WTC11 (cell line): ENCODE measurements around the gene XRCC1. TPM values are rescaled to one million over a fixed set of nuclear protein-coding genes. Genes with fewer than 3 reads are reported as not detected.

Source experiments
- ATAC-seq: fragments of 200-7000 bp; cut with Tn5 transposase; 2 replicates; pipeline ENCODE4 v1.10.0; 2021; ENCODE audit warnings: mild to moderate bottlenecking, moderate library complexity
- CTCF ChIA-PET: fragments of 300-600 bp; sonication (Branson Sonifier 250); formaldehyde crosslinking; loops from one replicate; lab custom pipeline; 2021; ENCODE audit warnings: antibody characterized with exemption; lab: Charles Lee
- POLR2A ChIA-PET: fragments of 350-600 bp; sonication (Branson Sonifier 250); formaldehyde crosslinking; loops from one replicate; lab custom pipeline; 2021; ENCODE audit warnings: antibody characterized with exemption; lab: Charles Lee
- DNase-seq: peaks from one replicate; pipeline ENCODE4 v3.0.0; 2021; ENCODE audit warnings: low spot score
- H3K27ac Mint-ChIP-seq: 2 replicates; pipeline ENCODE4 v1.8.0; 2021; ENCODE audit warnings: mixed read lengths
- H3K27me3 Mint-ChIP-seq: 2 replicates; pipeline ENCODE4 v1.8.0; 2021; ENCODE audit warnings: low read depth, mild to moderate bottlenecking, moderate library complexity, mixed read lengths
- H3K36me3 Mint-ChIP-seq: 2 replicates; pipeline ENCODE4 v1.8.0; 2021; ENCODE audit warnings: mixed read lengths
- H3K4me1 Mint-ChIP-seq: 2 replicates; pipeline ENCODE4 v1.8.0; 2022; ENCODE audit warnings: mixed read lengths
- H3K4me3 Mint-ChIP-seq: 2 replicates; pipeline ENCODE4 v1.8.0; 2021; ENCODE audit warnings: mild to moderate bottlenecking, moderate library complexity, mixed read lengths
- H3K9me3 Mint-ChIP-seq: 2 replicates; pipeline ENCODE4 v1.8.0; 2021; ENCODE audit warnings: mixed read lengths
- CBFB ChIP-seq: sonication (generic); formaldehyde crosslinking; IDR thresholded peaks from 2 replicates; pipeline ENCODE4 v1.8.1; 2022; ENCODE audit warnings: mild to moderate bottlenecking, low read depth, missing genetic modification reagents
- JUN ChIP-seq: sonication (generic); formaldehyde crosslinking; IDR thresholded peaks from 2 replicates; pipeline ENCODE4 v1.8.0; 2023; ENCODE audit warnings: mild to moderate bottlenecking, missing genetic modification reagents
- KAT7 ChIP-seq: sonication (generic); formaldehyde crosslinking; IDR thresholded peaks from 2 replicates; pipeline ENCODE4 v1.8.1; 2023; ENCODE audit warnings: missing genetic modification reagents, mild to moderate bottlenecking, borderline replicate concordance
- RELA ChIP-seq: sonication (generic); formaldehyde crosslinking; IDR thresholded peaks from 2 replicates; pipeline ENCODE4 v1.8.1; 2022; ENCODE audit warnings: missing genetic modification reagents, mild to moderate bottlenecking, borderline replicate concordance
- TEAD1 ChIP-seq: sonication (generic); formaldehyde crosslinking; IDR thresholded peaks from 2 replicates; pipeline ENCODE4 v1.8.0; 2022; ENCODE audit warnings: mild to moderate bottlenecking, missing genetic modification reagents
- ZNF317 ChIP-seq: sonication (generic); formaldehyde crosslinking; IDR thresholded peaks from 2 replicates; pipeline ENCODE4 v1.8.1; 2023; ENCODE audit warnings: low read depth, mild to moderate bottlenecking, moderate library complexity, missing genetic modification reagents, borderline replicate concordance
- ZNF416 ChIP-seq: fragments of 250-450 bp; sonication (Bioruptor Pico); IDR thresholded peaks from 2 replicates; pipeline ENCODE4 v1.9.0; 2021; ENCODE audit warnings: mild to moderate bottlenecking, inconsistent platforms
- ZNF423 ChIP-seq: fragments of 250-450 bp; sonication (Bioruptor Pico); IDR thresholded peaks from 2 replicates; pipeline ENCODE4 v2.1.2; 2022; ENCODE audit warnings: mild to moderate bottlenecking, moderate library complexity
- total RNA-seq: library from RNA; stranded (reverse); gene quantifications from 3 replicates; pipeline ENCODE4 v1.2.3, GENCODE V29; 2021
- TF ChIP-seq, protein P1 (sequence below): sonication (generic); formaldehyde crosslinking; IDR thresholded peaks from 2 replicates; pipeline ENCODE4 v1.8.1; 2023; ENCODE audit warnings: mild to moderate bottlenecking, missing genetic modification reagents
- TF ChIP-seq, protein P2 (sequence below): sonication (generic); formaldehyde crosslinking; IDR thresholded peaks from 2 replicates; pipeline ENCODE4 v1.8.1; 2023; ENCODE audit warnings: mild to moderate bottlenecking, missing genetic modification reagents, moderate library complexity
- TF ChIP-seq, protein P3 (sequence below): fragments of 250-450 bp; sonication (Bioruptor Pico); IDR thresholded peaks from 2 replicates; pipeline ENCODE4 v1.9.0; 2021; ENCODE audit warnings: mild to moderate bottlenecking, borderline replicate concordance
- TF ChIP-seq, protein P4 (sequence below): sonication (generic); formaldehyde crosslinking; IDR thresholded peaks from 2 replicates; pipeline ENCODE4 v1.8.1; 2023; ENCODE audit warnings: mild to moderate bottlenecking, moderate library complexity, missing genetic modification reagents
- TF ChIP-seq, protein P5 (sequence below): sonication (generic); formaldehyde crosslinking; IDR thresholded peaks from 2 replicates; pipeline ENCODE4 v1.8.0; 2023; ENCODE audit warnings: missing genetic modification reagents, mild to moderate bottlenecking, borderline replicate concordance

The XRCC1 gene
- total RNA-seq, 1 experiment from 2014 or later: 48.3 TPM

DNA sequence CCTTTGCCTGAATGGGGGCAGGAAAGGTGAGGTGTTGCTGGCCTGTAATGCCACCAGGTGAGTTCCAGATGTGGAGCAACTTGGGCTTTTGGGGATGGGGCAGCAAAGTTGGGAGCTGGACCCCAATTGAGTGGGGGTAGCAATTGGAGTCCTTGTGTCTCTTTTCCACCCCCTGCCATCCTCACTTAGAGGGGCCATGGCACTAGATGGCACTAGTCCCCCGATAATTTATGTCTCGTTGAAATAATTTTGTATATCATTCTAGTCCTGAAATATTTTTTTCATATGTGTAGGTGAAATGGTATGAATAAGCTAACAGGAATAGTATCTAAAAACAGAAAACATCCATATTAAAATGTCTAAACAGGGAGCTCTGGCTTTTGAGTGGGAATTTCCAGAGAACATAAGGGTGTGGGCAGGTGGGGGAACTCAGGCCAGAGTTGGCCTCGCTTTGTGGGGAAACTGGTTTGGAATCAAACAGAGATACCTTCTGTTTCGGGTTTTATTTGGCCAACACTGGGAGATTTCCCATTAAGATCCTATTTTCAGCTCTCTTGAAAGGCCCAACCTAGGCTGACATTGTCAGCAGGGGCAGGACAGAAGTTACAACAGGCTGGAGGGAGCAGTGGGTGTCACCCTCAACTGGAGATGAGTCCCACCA lies 24.4 kb upstream of the XRCC1 start:
- POLR2A ChIA-PET: no interaction called here
- ATAC-seq (no peak), DNase-seq (no peak)

DNA sequence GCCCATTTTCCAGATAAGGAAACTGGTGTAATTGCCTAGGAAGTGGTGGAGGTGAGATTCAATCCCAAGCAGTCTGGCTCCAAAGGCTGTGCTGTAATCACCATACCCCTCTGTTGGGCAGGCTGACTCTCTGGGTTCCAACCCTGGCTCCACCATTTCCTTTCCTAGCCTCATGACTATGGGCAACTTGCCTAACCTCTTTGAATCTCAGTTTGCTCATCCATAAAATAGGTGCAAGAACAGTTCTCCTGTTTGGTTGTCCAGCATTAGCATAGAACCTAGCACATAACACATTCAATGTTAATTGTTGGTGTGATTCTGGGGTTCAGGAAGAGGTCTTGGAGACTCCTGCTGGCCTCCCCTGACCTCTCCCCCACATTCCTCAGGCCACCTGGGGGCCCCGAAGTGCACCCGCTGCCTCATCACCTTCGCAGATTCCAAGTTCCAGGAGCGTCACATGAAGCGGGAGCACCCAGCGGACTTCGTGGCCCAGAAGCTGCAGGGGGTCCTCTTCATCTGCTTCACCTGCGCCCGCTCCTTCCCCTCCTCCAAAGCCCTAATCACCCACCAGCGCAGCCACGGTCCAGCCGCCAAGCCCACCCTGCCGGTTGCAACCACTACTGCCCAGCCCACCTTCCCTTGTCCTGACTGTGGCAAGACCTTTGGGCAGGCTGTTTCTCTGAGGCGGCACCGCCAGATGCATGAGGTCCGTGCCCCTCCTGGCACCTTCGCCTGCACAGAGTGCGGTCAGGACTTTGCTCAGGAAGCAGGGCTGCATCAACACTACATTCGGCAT lies 23.3 kb upstream of the XRCC1 start:
- CTCF ChIA-PET: interaction anchor here (1.2 to 6.9 kb wide), 2 partner anchors 64 kb away, joined by 4 to 140 read pairs; partner anchors contain the start of gene ZNF575
- Mint-ChIP-seq H3K9me3 (no peaks in the 10 kb centered on the region), H3K27ac (no peak overlapping the region), H3K36me3 (peaks cover 2% of the 10 kb centered on the region), H3K4me3 (peak overlapping the region; percentile 99; the same call in 1 of the 2 replicates), H3K27me3 (no peaks in the 10 kb centered on the region), H3K4me1 (peaks cover 17% of the 10 kb centered on the region)
- ATAC-seq (no peak), DNase-seq (no peak)
- no peak for TF ChIP-seq TEAD1
- TF ChIP-seq ZNF423 (CRISPR knock-in tag): no peak
- TF ChIP-seq CBFB (CRISPR knock-in tag): no peak
- no peak for TF ChIP-seq JUN (CRISPR knock-in tag)
- POLR2A ChIA-PET: no interaction called here

More for the DNA sequence above, 24.4 kb upstream of the XRCC1 start:
- Mint-ChIP-seq H3K27ac (no peak overlapping the region), H3K4me3 (no peak overlapping the region), H3K9me3 (no peaks in the 10 kb centered on the region), H3K27me3 (no peaks in the 10 kb centered on the region), H3K4me1 (peaks cover 17% of the 10 kb centered on the region), H3K36me3 (no peaks in the 10 kb centered on the region)
- CTCF ChIA-PET: interaction anchor here (0.5 to 1.2 kb wide), 2 partner anchors 63 to 70 kb away, joined by 3 to 4 read pairs; partner anchors contain the start of gene PLAUR
- TF ChIP-seq, protein P1, sequence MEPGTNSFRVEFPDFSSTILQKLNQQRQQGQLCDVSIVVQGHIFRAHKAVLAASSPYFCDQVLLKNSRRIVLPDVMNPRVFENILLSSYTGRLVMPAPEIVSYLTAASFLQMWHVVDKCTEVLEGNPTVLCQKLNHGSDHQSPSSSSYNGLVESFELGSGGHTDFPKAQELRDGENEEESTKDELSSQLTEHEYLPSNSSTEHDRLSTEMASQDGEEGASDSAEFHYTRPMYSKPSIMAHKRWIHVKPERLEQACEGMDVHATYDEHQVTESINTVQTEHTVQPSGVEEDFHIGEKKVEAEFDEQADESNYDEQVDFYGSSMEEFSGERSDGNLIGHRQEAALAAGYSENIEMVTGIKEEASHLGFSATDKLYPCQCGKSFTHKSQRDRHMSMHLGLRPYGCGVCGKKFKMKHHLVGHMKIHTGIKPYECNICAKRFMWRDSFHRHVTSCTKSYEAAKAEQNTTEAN (CRISPR knock-in tag): no peak
- no peak for TF ChIP-seq ZNF416 (CRISPR knock-in tag)
- TF ChIP-seq KAT7 (CRISPR knock-in tag): no peak
- TF ChIP-seq, protein P2, sequence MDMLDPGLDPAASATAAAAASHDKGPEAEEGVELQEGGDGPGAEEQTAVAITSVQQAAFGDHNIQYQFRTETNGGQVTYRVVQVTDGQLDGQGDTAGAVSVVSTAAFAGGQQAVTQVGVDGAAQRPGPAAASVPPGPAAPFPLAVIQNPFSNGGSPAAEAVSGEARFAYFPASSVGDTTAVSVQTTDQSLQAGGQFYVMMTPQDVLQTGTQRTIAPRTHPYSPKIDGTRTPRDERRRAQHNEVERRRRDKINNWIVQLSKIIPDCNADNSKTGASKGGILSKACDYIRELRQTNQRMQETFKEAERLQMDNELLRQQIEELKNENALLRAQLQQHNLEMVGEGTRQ (CRISPR knock-in tag): no peak

DNA sequence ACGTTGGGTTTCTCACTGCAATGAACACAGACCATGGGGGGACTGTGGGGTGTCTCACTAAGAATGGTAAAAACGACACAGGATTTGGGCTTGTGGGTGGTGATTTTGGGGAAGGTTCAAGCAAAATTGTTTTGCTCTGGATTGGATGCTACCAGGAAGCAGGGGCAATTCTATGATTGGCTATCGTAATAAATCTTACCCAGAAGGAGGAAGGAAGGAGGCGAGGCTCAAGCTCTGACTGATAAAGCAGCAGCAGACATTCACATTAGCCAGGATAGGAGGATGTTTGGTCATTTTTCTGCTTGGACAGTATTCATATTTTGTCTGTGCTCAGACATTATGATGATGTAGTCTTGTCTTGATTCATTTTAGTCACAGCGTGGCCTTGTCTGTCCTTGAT lies 22.5 kb upstream of the XRCC1 start:
- ATAC-seq: no peak
- ChIA-PET CTCF (interaction anchor here (6.9 kb wide), 1 partner anchor 63 kb away, joined by 140 read pairs; the partner anchor contains the start of gene ZNF575), POLR2A (no interaction called here)
- no peak for DNase-seq
- peaks cover 17% of the 10 kb centered on the region for H3K4me1 Mint-ChIP-seq
- peaks cover 7% of the 10 kb centered on the region for H3K36me3 Mint-ChIP-seq
- no peak overlapping the region for H3K27ac Mint-ChIP-seq
- no peaks in the 10 kb centered on the region for H3K9me3 Mint-ChIP-seq
- H3K27me3 Mint-ChIP-seq: no peaks in the 10 kb centered on the region
- H3K4me3 Mint-ChIP-seq: peak overlapping the region; percentile 99
- TF ChIP-seq, protein P3, sequence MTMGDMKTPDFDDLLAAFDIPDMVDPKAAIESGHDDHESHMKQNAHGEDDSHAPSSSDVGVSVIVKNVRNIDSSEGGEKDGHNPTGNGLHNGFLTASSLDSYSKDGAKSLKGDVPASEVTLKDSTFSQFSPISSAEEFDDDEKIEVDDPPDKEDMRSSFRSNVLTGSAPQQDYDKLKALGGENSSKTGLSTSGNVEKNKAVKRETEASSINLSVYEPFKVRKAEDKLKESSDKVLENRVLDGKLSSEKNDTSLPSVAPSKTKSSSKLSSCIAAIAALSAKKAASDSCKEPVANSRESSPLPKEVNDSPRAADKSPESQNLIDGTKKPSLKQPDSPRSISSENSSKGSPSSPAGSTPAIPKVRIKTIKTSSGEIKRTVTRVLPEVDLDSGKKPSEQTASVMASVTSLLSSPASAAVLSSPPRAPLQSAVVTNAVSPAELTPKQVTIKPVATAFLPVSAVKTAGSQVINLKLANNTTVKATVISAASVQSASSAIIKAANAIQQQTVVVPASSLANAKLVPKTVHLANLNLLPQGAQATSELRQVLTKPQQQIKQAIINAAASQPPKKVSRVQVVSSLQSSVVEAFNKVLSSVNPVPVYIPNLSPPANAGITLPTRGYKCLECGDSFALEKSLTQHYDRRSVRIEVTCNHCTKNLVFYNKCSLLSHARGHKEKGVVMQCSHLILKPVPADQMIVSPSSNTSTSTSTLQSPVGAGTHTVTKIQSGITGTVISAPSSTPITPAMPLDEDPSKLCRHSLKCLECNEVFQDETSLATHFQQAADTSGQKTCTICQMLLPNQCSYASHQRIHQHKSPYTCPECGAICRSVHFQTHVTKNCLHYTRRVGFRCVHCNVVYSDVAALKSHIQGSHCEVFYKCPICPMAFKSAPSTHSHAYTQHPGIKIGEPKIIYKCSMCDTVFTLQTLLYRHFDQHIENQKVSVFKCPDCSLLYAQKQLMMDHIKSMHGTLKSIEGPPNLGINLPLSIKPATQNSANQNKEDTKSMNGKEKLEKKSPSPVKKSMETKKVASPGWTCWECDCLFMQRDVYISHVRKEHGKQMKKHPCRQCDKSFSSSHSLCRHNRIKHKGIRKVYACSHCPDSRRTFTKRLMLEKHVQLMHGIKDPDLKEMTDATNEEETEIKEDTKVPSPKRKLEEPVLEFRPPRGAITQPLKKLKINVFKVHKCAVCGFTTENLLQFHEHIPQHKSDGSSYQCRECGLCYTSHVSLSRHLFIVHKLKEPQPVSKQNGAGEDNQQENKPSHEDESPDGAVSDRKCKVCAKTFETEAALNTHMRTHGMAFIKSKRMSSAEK (CRISPR knock-in tag): no peak
- no peak for TF ChIP-seq CBFB (CRISPR knock-in tag)
- TF ChIP-seq, protein P4, sequence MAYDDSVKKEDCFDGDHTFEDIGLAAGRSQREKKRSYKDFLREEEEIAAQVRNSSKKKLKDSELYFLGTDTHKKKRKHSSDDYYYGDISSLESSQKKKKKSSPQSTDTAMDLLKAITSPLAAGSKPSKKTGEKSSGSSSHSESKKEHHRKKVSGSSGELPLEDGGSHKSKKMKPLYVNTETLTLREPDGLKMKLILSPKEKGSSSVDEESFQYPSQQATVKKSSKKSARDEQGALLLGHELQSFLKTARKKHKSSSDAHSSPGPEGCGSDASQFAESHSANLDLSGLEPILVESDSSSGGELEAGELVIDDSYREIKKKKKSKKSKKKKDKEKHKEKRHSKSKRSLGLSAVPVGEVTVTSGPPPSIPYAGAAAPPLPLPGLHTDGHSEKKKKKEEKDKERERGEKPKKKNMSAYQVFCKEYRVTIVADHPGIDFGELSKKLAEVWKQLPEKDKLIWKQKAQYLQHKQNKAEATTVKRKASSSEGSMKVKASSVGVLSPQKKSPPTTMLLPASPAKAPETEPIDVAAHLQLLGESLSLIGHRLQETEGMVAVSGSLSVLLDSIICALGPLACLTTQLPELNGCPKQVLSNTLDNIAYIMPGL (CRISPR knock-in tag): no peak
- TF ChIP-seq RELA (CRISPR knock-in tag): no peak
- TF ChIP-seq, protein P5, sequence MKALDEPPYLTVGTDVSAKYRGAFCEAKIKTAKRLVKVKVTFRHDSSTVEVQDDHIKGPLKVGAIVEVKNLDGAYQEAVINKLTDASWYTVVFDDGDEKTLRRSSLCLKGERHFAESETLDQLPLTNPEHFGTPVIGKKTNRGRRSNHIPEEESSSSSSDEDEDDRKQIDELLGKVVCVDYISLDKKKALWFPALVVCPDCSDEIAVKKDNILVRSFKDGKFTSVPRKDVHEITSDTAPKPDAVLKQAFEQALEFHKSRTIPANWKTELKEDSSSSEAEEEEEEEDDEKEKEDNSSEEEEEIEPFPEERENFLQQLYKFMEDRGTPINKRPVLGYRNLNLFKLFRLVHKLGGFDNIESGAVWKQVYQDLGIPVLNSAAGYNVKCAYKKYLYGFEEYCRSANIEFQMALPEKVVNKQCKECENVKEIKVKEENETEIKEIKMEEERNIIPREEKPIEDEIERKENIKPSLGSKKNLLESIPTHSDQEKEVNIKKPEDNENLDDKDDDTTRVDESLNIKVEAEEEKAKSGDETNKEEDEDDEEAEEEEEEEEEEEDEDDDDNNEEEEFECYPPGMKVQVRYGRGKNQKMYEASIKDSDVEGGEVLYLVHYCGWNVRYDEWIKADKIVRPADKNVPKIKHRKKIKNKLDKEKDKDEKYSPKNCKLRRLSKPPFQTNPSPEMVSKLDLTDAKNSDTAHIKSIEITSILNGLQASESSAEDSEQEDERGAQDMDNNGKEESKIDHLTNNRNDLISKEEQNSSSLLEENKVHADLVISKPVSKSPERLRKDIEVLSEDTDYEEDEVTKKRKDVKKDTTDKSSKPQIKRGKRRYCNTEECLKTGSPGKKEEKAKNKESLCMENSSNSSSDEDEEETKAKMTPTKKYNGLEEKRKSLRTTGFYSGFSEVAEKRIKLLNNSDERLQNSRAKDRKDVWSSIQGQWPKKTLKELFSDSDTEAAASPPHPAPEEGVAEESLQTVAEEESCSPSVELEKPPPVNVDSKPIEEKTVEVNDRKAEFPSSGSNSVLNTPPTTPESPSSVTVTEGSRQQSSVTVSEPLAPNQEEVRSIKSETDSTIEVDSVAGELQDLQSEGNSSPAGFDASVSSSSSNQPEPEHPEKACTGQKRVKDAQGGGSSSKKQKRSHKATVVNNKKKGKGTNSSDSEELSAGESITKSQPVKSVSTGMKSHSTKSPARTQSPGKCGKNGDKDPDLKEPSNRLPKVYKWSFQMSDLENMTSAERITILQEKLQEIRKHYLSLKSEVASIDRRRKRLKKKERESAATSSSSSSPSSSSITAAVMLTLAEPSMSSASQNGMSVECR (CRISPR knock-in tag): no peak
- no peak for TF ChIP-seq ZNF317 (CRISPR knock-in tag)
